ENCODE results near the gene NOX3. TPM values are rescaled to one million over a fixed set of nuclear protein-coding genes. Genes with fewer than 3 reads are reported as not detected.

NOX3 gene
- total and polyA plus RNA-seq, 2 of the 8 experiments (the other 6 are each of a cell fraction or from before 2014, with no cell fraction given) = not detected

GRCh38 chr6:155384321-155384952 is 71.2 kb downstream of the NOX3 start:
- Histone ChIP-seq H3K4me1 (replicated peaks in 1 of 4; ENCODE audit: control insufficient read depth in 3 of 4, insufficient read depth in 4 of 4, low read length in 3 of 4) (no peaks in the 10 kb centered on the region), H3K56ac (replicated peaks; ENCODE audit: insufficient read length, low read depth, low read length) (no peak overlapping the region), H3K14ac (ENCODE audit: insufficient read length) (no peak overlapping the region), H2BK20ac (ENCODE audit: low read length) (no peak overlapping the region), H3K4me2 (ENCODE audit: insufficient read depth in 1 of 2, low read depth in 2 of 2, low read length in 2 of 2) (no peak overlapping the region), H4K8ac (ENCODE audit: extremely low read depth, insufficient read depth, low read length) (no peak overlapping the region), H3K23me2 (ENCODE audit: low read depth, low read length) (no peaks in the 10 kb centered on the region), H3K4ac (replicated peaks; ENCODE audit: insufficient read length, low read depth, low read length) (no peak overlapping the region), H3K9me3 (ENCODE audit: insufficient read depth in 2 of 2, low read depth in 1 of 2, low read length in 1 of 2) (no peaks in the 10 kb centered on the region), H2BK5ac (ENCODE audit: low read depth, low read length) (no peak overlapping the region), H3K4me3 (ENCODE audit: extremely low read depth in 1 of 4, insufficient read depth in 2 of 4, low read depth in 3 of 4, low read length in 4 of 4) (no peak overlapping the region), H2BK12ac (ENCODE audit: low read depth, low read length) (no peak overlapping the region), H3K79me2 (ENCODE audit: control insufficient read depth in 1 of 2, insufficient read depth in 2 of 2, low read length in 2 of 2) (no peaks in the 10 kb centered on the region), H4K5ac (ENCODE audit: insufficient read length, low read depth, low read length) (no peak overlapping the region), H2AK5ac (ENCODE audit: low read depth, low read length) (no peak overlapping the region), H4K91ac (replicated peaks; ENCODE audit: insufficient read length, low read length) (no peak overlapping the region), H3K18ac (ENCODE audit: extremely low read depth, low read length) (no peak overlapping the region), H4K20me1 (replicated peaks in 1 of 2; ENCODE audit: control insufficient read depth in 1 of 2, insufficient read depth in 2 of 2, low read length in 2 of 2) (no peaks in the 10 kb centered on the region), H3K36me3 (ENCODE audit: control insufficient read depth in 2 of 4, insufficient read depth in 4 of 4, low read length in 3 of 4) (no peaks in the 10 kb centered on the region), H3K23ac (ENCODE audit: insufficient read length) (no peak overlapping the region), H3K9ac (replicated peaks in 1 of 4; ENCODE audit: extremely low read depth in 1 of 4, low read depth in 3 of 4, low read length in 3 of 4) (no peak overlapping the region), H3K27me3 (replicated peaks in 1 of 4; ENCODE audit: control insufficient read depth in 3 of 4, extremely low read depth in 1 of 4, insufficient read depth in 3 of 4, low read length in 3 of 4) (no peaks in the 10 kb centered on the region), H3K79me1 (ENCODE audit: low read depth, low read length) (no peaks in the 10 kb centered on the region), H3K27ac (ENCODE audit: low read depth, low read length) (no peak overlapping the region), H2AFZ (ENCODE audit: low read length) (no peak overlapping the region), H2BK15ac (ENCODE audit: low read length) (no peak overlapping the region), H2BK120ac (replicated peaks; ENCODE audit: low read depth, low read length) (no peak overlapping the region)
- no peak for TF ChIP-seq SP4 (IDR thresholded peaks at IDR 0.05; ENCODE audit: low read length)
- no peak for TF ChIP-seq GABPA (IDR thresholded peaks at IDR 0.05; ENCODE audit: borderline replicate concordance, insufficient read depth, low read length)
- TF ChIP-seq CBX5 (IDR thresholded peaks at IDR 0.05; ENCODE audit: low read depth, low read length) = no peak
- no peak for TF ChIP-seq YY1 (IDR thresholded peaks at IDR 0.05; ENCODE audit: low read depth, low read length)
- TF ChIP-seq ZNF274 (IDR thresholded peaks at IDR 0.05; ENCODE audit: borderline replicate concordance, extremely low read depth, low read length) = no peak
- TF ChIP-seq KDM4A (IDR thresholded peaks at IDR 0.05; ENCODE audit: low read depth, low read length, severe bottlenecking) = no peak
- TF ChIP-seq, protein P1, sequence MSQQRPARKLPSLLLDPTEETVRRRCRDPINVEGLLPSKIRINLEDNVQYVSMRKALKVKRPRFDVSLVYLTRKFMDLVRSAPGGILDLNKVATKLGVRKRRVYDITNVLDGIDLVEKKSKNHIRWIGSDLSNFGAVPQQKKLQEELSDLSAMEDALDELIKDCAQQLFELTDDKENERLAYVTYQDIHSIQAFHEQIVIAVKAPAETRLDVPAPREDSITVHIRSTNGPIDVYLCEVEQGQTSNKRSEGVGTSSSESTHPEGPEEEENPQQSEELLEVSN (IDR thresholded peaks at IDR 0.05) = no peak
- no peak for TF ChIP-seq MAX (IDR thresholded peaks at IDR 0.05)
- TF ChIP-seq CHD2 (IDR thresholded peaks at IDR 0.05; ENCODE audit: low read length) = no peak
- TF ChIP-seq TBP (IDR thresholded peaks at IDR 0.05; ENCODE audit: low read depth, low read length) = no peak
- no peak for TF ChIP-seq ATF3 (IDR thresholded peaks at IDR 0.05; ENCODE audit: insufficient read depth, low read depth, low read length)
- no peak for FAIRE-seq
- ChIA-PET CTCF (ENCODE audit: partially characterized antibody) (no interaction called here), POLR2A (ENCODE audit: partially characterized antibody) (no interaction called here)
- DNase-seq (ENCODE audit: low read depth in 1 of 2, low spot score in 2 of 2) = no peak
- 89% methylated on average over 15 of the region's 15 CpGs; no CpG with 5 or more reads in 1 of the 2 experiments for WGBS, 2 experiments (ENCODE audit: extremely low coverage in 1 of 2, insufficient coverage in 1 of 2, insufficient read length in 1 of 2, insufficient replicate concordance in 2 of 2, low coverage in 1 of 2, low lambda C conversion rate in 2 of 2, missing lambda C conversion rate in 1 of 2)
